HG02588 (cell line): ENCODE data around the gene TP53TG5.
"Not testable (repeated sequence)": the region's sequence is repeated elsewhere in the genome, so short reads cannot be mapped to it uniquely, and the experiment has no call there.

Source experiments
- ATAC-seq: cut with Tn5 transposase; IDR thresholded peaks from one replicate; pipeline ENCODE4 v1.9.1; 2021; ENCODE audit warnings: mild to moderate bottlenecking, moderate library complexity; ENCODE audit not compliant: unreplicated experiment

TP53TG5 gene

GRCh38 chr20:45368221-45368980 is 9.7 kb downstream of the TP53TG5 start:
- ATAC-seq = peak; percentile 67

DNA sequence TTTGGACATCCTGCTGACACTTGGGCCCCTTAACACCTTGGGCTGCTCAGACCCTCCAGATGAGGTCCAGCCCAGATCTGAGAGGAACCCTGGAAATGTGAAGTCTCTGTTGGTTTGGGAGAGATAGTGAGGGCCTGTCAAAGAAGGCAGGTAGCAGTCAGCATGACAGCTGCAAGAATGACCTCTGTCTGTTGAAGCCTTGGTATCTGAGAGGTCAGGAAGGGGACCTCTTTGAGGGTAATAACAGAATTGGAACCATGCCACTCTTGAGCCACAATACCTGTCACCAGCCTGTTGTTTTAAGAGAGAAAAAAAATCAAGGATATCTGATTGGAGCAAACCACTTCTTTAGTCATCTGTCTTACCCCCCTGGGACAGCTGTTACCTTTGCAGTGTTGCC is 11.0 kb downstream of the TP53TG5 start:
- ATAC-seq = no peak

GRCh38 chr20:45366631-45367030 is 11.5 kb downstream of the TP53TG5 start:
- ATAC-seq = no peak

GRCh38 chr20:45366192-45366591 is 11.9 kb downstream of the TP53TG5 start:
- ATAC-seq = no peak

DNA sequence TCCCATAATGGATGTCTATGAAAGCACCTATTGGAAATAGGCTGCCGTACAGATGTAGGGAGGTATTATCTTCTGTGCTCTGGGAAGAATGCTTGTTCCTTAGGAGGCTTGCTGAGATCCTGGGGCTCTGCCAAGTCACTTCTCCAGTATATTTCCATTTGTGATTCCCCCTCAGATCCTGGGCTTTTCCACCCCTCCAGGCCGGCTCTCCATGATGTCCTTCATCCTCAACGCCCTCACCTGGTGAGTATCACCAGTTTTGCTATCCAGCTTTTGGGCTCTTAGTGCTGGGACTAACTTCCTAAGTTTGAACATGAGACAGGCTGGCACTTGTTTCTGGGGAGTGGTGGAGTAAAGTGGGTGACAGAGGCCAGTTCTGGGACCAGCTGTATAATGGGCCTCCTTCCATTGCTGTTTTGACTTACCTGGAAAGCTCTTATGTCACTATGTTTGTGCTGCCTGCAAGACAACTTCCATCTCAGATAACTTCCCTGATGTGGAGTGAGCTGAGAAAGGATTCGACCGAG is 12.6 kb downstream of the TP53TG5 start:
- ATAC-seq = no peak

GRCh38 chr20:45363611-45364492 is 14.3 kb downstream of the TP53TG5 start:
- ATAC-seq = no peak

- ATAC-seq = peak; percentile 79
These were observed 15.1 kb downstream of the TP53TG5 start, which contains the start of gene SYS1 for GRCh38 chr20:45362804-45363610. SYS1 (plus strand) TSS chr20:45363156; CDS start chr20:45363532, 376 bp downstream.

DNA sequence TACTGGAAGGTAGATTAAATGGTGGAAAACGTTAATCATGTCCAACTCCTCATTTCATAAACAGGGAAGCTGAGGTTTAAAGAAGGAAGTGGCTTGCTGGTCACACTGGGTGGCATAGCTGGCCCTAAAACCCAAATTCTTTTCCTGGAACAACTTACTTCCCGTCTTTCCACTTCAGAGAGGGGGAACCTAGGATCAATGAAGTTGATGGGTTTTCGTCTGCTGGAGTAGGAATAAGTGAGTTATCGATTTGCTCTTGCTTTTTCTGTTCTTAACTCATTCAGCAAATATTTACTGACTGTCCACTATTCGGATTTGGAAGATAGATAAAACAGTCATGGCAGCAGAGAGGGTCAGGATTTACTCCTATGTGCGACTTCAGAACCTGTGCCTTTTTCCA is 16.3 kb downstream of the TP53TG5 start:
- ATAC-seq = no peak

- ATAC-seq = no peak
These were observed 18.5 kb downstream of the TP53TG5 start for GRCh38 chr20:45359406-45360148.

DNA sequence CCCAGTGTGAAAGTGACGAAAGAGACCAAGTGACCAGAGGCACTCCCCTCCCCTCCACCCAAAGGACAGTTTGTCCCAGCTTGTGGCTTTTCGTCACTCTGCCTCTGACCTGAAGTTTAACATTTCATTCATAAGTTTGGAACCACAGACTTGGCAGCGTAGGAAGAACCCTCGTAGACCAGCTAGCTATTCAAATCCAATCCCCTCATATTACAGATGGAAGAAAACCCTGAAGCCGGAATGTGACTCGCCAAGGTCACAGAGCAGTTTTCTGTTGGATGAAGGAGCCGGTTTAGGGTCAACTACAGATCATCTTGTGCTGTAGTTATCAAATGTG is 19.1 kb downstream of the TP53TG5 start:
- ATAC-seq = no peak

- ATAC-seq = no peak
These were observed 19.6 kb downstream of the TP53TG5 start for GRCh38 chr20:45358282-45359068.

GRCh38 chr20:45355209-45356084 is 22.7 kb downstream of the TP53TG5 start:
- ATAC-seq = no peak

DNA sequence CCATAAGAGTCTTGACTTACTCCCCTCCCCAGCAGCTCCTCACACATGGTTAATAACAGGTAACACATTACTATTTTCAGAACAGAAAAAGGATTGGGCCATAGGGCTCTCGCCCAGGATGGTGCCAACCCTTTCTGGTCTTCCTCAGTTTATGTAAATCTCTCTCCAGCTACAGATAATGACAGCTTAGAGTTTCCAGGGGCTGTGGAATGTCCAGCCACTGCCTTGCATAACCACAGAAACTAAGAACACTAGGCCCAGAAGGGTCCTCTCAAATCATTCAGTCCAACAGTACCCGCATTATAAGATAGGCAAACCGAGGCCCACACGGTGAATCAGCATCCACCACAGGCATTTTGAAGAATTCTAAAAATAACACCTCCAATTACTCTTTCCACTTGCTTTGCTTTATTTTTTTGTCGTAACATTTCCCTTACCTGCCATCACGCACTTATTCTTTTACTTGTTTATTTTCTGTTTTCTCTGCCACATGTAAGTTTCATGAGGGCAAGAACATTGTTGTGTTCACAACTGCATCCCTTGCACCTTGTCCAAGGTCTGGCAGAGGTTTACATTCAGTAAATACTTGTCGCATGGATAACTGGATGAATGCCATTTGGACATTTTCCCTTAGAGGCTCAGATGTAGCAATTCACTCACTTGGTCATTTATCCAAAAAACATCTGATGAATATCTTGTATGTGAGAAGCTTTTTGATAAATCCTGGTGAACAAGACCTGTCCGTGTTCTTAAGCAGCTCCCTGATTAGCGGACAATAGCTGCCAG is 23.5 kb downstream of the TP53TG5 start:
- no peak for ATAC-seq

DNA sequence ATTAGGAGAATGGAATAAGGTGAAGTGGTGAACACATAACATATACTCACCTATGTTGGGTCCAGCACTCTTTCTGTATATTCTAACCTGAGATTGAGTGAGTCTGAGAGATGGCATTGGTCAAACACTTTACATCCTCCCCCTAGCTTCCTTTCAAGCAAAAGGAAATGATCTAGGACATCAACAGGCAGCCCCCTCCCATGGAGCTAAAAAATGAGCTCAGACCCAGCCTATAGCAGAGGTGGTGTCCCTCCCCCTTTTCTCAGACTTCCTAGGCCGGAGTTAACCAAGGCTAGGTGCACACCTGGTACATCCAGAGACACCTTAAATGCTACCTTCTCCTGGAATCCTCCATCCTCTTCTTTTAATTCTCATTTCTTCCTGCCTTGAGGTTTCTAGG is 24.4 kb downstream of the TP53TG5 start:
- ATAC-seq = no peak

DNA sequence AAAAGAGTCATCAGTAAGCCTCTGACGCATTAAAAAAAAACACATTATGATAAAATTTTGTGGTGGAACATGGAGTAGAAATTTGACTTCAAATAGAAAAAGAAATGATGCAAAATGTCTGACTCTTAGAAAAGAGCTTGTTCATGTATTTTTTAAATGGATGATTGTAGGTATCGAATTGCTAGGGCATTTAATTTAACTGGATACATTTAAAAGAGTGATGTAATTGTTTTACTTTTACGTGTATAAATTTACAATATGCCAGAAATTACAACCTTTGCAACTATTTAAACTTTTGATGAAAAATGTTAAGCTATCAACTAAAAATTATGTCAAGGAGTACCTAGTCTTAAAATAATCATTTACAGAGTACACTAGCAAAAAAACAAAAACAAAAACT is 25.4 kb downstream of the TP53TG5 start:
- ATAC-seq = no peak

DNA sequence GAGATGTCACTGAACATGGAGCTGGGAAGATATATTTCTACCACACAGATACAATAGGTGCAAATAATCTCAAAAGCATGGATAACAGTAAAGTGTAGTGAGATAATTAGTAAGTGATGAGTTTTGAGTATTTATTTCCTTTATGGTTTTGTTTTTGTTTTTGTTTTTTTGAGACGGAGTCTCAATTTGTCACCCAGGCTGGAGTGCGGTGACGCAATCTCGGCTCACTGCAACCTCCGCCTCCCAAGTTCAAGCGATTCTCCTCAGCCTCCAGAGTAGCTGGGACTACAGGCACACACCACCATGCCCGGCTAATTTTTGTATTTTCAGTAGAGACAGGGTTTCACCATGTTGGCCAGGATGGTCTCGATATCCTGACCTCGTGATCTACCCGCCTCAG is 27.3 kb downstream of the TP53TG5 start:
- not testable (repeated sequence) for ATAC-seq

GRCh38 chr20:45350217-45350616 is 27.9 kb downstream of the TP53TG5 start:
- no peak for ATAC-seq
